SK-N-SH (cell line): ENCODE data around the gene NFKBIA.

Experiments used
- EP300 ChIP-seq, 2 experiments: IDR thresholded peaks; 2 replicates each; pipeline versions ENCODE4 v1.4.0 to v1.6.1; 2012; ENCODE audit warnings: borderline replicate concordance in 1 of 2, low read depth in 1 of 2, low read length in 1 of 2
- POLR2AphosphoS5 ChIP-seq: IDR thresholded peaks from 2 replicates; pipeline ENCODE4 v1.6.1; 2012; ENCODE audit warnings: low read depth, low read length
- RCOR1 ChIP-seq: fragments of 150-350 bp; IDR thresholded peaks from 2 replicates; pipeline ENCODE4 v1.6.1; 2017; ENCODE audit warnings: antibody characterized with exemption, low read length
- RXRA ChIP-seq: IDR thresholded peaks from 2 replicates; pipeline ENCODE4 v1.4.0; 2012; ENCODE audit warnings: low read depth, mild to moderate bottlenecking, borderline replicate concordance
- YY1 ChIP-seq: IDR thresholded peaks from 2 replicates; pipeline ENCODE4 v1.4.0; 2012; ENCODE audit warnings: low read depth, mild to moderate bottlenecking
- TF ChIP-seq, protein P1 (sequence below): fragments of 200-600 bp; sonication (generic); IDR thresholded peaks from 2 replicates; pipeline ENCODE4 v1.6.1; 2017; ENCODE audit warnings: antibody characterized with exemption, mild to moderate bottlenecking, moderate library complexity
- TF ChIP-seq, protein P2 (sequence below): IDR thresholded peaks from 2 replicates; pipeline ENCODE4 v1.6.1; 2012; ENCODE audit warnings: mild to moderate bottlenecking, low read depth, low read length, moderate library complexity
- TF ChIP-seq, protein P3 (sequence below): IDR thresholded peaks from 2 replicates; pipeline ENCODE4 v1.4.0; 2012; ENCODE audit warnings: low read depth

DNA sequence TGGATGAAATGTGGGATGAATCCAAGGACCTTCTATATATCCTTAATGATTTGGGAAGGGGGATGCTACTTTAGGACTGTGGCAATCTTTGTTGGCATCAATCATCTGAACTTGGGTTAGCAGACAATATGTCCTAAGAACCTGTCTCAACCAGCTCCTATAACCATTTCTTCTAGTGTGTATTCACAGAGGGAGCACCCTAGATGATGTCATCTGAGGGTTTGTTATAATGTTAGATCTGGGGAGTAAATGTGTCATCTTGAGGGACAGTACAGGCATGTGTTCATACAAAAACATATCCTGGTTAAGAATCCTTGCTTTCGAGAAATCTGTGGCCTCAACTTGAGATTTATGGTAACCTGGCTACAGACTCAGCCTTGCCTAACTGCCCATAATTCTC lies 41.9 kb upstream of the NFKBIA start:
- TF ChIP-seq, protein P1, sequence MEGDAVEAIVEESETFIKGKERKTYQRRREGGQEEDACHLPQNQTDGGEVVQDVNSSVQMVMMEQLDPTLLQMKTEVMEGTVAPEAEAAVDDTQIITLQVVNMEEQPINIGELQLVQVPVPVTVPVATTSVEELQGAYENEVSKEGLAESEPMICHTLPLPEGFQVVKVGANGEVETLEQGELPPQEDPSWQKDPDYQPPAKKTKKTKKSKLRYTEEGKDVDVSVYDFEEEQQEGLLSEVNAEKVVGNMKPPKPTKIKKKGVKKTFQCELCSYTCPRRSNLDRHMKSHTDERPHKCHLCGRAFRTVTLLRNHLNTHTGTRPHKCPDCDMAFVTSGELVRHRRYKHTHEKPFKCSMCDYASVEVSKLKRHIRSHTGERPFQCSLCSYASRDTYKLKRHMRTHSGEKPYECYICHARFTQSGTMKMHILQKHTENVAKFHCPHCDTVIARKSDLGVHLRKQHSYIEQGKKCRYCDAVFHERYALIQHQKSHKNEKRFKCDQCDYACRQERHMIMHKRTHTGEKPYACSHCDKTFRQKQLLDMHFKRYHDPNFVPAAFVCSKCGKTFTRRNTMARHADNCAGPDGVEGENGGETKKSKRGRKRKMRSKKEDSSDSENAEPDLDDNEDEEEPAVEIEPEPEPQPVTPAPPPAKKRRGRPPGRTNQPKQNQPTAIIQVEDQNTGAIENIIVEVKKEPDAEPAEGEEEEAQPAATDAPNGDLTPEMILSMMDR: no peak
- TF ChIP-seq YY1: no peak
- TF ChIP-seq, protein P2, sequence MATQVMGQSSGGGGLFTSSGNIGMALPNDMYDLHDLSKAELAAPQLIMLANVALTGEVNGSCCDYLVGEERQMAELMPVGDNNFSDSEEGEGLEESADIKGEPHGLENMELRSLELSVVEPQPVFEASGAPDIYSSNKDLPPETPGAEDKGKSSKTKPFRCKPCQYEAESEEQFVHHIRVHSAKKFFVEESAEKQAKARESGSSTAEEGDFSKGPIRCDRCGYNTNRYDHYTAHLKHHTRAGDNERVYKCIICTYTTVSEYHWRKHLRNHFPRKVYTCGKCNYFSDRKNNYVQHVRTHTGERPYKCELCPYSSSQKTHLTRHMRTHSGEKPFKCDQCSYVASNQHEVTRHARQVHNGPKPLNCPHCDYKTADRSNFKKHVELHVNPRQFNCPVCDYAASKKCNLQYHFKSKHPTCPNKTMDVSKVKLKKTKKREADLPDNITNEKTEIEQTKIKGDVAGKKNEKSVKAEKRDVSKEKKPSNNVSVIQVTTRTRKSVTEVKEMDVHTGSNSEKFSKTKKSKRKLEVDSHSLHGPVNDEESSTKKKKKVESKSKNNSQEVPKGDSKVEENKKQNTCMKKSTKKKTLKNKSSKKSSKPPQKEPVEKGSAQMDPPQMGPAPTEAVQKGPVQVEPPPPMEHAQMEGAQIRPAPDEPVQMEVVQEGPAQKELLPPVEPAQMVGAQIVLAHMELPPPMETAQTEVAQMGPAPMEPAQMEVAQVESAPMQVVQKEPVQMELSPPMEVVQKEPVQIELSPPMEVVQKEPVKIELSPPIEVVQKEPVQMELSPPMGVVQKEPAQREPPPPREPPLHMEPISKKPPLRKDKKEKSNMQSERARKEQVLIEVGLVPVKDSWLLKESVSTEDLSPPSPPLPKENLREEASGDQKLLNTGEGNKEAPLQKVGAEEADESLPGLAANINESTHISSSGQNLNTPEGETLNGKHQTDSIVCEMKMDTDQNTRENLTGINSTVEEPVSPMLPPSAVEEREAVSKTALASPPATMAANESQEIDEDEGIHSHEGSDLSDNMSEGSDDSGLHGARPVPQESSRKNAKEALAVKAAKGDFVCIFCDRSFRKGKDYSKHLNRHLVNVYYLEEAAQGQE: no peak
- TF ChIP-seq POLR2AphosphoS5: no peak
- TF ChIP-seq, protein P3, sequence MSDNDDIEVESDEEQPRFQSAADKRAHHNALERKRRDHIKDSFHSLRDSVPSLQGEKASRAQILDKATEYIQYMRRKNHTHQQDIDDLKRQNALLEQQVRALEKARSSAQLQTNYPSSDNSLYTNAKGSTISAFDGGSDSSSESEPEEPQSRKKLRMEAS: no peak
- TF ChIP-seq EP300 (IDR thresholded peaks at IDR 0.05; ENCODE audit: borderline replicate concordance in 1 of 2, low read depth in 1 of 2, low read length in 1 of 2): no peak
- no peak for TF ChIP-seq RXRA
- TF ChIP-seq RCOR1: no peak
